Epidermal melanocyte (primary cell): ENCODE results near the gene NTN1.

Source experiments
- DNase-seq: peaks from one replicate; pipeline ENCODE4 v3.0.0; 2011; ENCODE audit warnings: low spot score; ENCODE audit not compliant: insufficient read length

The NTN1 gene

DNA sequence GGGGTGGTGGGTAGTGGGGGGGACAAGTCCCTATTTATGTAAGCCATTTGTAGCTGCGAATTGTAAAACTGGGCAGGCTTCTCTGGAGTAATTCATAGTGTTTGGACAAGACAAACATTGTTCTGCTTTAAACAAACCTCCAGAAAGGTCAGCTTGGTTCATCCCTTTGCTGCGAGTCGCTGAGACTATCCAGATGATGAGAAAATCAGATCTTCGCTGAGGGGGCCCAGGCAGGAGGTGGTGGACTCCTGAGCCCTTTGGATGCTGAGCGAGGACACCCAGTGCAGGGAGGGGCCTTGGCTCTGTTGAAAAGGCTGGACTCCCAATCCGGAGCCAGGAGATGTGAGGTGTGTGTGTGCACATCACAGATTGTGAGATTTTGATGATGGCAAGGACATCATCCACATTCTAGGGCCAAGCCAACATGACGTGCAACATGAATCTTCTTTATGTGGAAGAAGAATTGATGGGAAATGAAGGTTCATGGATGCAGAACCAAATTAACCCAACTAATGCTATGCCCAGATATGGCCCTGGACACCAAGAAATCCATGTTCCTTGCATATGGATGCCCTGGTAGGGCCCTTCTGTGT is 15.0 kb upstream of the NTN1 start:
- DNase-seq = no peak

DNA sequence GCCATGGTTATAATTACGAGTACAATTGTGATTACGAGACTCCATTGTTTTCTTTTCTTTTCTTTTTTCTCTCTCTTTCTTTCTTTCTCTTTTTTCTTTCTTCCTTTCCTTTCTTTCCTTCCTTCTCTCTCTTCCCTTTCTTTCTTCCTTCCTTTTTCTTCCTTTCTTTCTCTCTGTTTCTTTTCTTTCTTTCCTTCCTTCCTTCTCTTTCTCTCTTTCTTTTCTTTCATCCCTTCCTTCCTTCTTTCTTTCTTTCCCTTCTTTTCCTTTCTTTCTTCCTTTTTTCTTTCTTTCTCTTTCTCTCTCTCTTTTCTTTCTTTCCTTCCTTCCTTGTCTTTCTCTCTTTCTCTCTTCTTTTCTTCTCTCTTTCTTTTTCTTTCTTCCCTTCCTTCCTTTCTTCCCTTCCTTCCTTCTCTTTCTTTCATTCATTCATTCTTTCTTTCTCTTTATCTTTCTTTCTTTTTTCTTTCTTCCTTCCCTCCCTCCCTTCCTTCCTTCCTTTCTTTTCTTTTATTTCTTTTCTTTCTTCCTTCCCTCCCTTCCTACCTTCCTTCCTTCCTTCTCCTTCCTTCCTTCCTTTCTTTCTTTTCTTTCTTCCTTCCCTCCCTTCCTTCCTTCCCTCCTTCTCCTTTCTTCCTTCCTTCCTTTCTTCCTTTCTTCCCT is 14.1 kb upstream of the NTN1 start:
- no peak for DNase-seq

DNA sequence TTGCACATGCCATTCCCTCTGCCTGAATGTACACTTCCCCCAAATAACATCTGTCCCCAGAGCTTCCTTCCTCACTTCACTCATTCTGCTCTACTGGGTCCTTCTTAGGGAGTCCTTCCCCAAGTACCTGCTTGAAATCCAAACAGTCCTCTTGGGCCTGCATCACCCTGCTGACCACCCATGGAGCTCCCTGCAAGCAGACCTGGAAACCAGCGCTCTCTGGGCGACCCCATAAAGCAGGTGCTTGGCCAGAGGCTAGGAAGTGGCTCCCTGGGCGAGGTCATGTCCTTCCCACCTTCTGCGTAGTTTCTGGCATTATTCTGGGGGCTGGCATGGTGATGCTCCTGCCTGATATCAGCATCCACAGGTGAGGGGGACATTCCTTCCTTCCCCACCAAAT is 12.2 kb upstream of the NTN1 start:
- DNase-seq = no peak

DNA sequence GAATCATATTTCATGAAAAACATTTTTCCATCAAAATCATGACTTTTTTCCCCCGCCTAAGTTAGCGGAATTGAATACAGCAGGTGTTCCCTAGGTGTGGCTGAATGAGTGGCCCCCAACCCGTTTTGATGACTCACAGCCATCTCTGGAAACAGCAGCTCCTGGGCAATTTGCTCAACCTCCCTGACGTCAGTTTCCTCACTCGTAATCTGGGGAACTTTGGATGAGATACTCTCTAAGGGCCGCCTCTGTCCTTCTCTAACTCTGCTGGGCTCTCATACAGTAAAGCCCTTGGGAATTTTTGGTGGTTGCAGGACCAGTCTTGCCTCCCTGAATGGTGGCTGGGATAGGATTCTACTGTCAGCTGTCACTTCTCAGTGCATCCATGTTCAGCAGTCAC is 11.6 kb upstream of the NTN1 start:
- DNase-seq = no peak

DNA sequence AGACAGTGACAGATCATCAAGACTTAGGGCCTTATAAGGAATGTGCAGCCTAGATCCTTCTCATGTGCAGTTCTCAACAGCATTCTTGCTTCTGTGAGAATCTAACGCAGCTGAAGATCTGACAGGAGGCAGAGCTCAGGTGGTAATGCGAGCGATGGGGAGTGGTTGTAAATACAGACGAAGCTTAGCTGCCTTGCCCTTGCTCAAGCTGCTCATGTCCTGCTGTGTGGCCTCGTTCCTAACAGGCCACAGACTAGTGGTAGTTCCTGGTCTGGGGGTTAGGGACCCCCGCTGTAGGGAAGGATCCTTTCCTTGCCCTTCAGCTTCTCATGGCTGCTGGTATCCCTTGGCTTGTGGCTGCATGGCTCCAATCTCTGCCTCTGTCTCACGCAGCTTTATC is 10.3 kb upstream of the NTN1 start:
- DNase-seq = no peak

DNA sequence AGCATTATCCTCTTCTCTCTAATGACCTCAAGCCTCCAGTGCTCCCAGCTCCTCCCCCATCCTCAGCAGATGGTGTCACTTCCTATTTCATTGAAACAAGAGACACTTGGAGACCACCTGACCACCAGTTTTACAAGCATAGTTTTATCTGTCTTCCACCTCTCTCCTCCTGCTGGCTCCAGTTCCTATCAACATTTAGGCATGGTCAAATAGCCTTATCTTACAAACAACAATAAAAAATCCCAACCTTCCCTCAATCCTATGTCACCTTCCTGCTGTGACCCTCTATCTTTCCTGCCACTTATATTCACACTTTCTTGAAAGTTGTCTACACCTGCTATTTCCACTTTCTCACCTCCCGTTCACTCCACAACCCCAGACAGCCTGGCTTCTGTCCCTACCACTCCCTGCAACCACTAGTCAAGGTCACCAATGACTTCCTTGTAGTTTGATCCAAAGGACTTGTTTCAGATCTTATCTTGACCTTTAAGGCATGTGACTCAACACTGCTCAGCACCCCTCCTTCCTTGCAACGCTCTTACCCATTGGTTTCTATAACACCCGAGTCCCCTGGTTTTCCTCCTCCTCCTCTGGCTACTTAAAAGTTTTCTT is 4.3 kb upstream of the NTN1 start:
- DNase-seq = no peak

DNA sequence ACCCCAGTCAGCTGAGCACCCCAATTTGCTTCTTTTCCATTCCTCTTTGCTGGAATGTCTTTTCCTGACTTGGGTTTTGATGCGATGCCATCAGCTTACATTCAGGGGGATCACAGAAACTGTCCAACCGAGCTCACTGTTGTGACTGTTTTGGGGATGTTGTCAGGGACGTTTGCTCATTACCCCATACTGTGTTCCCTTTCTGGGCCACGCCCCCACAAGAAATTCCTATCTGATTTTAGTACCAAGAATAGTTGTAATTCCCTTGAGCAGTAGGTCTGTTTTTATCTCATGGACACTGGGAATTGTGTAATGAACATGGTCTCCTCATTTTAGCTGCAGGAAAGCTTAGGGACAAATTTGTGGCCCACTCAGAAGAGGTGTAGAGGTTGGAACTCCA is 2.6 kb upstream of the NTN1 start:
- no peak for DNase-seq

DNA sequence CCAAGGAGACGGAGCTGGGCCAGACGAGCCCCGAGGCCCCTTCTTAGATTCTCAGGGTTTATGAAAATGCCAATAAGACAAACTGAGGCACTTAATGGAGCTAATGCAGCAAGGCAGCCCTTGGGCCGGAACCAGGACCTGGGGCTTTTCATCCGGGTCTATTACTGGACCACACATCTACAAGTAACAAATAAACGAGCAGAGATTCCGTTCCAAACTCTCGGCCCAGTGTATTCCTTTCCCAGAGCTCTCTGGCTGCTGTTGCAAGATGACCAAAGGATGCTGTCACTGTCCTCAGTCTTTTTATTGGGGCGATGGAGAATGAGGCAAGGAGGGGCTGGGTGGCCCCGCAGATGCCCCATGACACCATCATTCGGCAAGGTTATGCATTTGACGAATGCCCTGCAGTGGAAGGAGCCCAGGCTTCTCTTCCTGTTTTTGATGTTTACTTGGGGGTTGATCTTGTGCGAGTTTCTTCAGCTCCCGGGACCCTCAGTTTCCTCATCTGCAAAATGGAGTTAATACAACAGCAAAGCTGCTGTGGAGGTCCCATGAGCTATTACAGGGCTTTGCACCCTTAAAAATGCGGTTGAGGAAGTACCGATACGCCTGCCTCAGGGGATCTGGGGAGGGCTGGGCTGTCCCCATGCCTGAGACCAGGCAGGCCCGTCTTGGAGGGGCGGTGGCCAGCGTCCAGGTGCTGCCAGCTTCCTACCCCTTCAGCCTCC is 1.1 kb upstream of the NTN1 start:
- no peak for DNase-seq

DNA sequence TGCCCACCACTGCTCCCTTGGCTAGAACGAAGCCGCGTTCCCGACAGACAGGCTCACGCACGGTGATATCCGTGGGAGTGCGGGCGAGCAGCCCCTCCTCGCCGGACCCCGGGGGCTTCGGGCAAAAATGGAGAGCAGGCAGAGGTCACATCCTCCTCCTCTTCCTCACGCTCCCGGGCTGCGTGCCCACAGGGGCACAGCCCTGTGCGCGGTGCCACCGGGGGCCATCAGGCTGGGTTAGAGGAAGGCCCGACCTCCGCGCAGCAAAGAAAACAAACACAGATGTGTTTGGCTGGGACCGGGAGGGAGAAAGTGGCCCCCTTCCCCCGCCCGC is 519 bp upstream of the NTN1 start:
- no peak for DNase-seq

DNA sequence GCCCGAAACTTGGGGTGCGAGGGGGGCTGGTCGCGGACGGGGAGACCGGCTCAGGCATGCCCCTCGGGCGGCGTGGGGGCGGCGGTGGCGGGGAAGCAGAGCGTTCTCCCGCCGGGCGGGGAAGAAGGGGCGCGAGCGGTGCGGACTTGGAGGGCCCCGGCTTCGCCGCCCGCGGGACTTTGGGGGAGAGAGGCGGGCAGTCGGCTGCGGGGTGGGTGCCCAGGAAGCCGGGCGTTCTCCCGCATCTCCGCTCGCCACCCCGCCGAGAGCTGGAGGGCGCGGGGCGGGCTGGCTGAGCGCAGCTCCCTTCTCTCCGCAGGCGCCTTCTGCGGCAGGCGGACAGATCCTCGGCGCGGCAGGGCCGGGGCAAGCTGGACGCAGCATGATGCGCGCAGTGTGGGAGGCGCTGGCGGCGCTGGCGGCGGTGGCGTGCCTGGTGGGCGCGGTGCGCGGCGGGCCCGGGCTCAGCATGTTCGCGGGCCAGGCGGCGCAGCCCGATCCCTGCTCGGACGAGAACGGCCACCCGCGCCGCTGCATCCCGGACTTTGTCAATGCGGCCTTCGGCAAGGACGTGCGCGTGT is 772 bp downstream of the NTN1 start:
- no peak for DNase-seq

DNA sequence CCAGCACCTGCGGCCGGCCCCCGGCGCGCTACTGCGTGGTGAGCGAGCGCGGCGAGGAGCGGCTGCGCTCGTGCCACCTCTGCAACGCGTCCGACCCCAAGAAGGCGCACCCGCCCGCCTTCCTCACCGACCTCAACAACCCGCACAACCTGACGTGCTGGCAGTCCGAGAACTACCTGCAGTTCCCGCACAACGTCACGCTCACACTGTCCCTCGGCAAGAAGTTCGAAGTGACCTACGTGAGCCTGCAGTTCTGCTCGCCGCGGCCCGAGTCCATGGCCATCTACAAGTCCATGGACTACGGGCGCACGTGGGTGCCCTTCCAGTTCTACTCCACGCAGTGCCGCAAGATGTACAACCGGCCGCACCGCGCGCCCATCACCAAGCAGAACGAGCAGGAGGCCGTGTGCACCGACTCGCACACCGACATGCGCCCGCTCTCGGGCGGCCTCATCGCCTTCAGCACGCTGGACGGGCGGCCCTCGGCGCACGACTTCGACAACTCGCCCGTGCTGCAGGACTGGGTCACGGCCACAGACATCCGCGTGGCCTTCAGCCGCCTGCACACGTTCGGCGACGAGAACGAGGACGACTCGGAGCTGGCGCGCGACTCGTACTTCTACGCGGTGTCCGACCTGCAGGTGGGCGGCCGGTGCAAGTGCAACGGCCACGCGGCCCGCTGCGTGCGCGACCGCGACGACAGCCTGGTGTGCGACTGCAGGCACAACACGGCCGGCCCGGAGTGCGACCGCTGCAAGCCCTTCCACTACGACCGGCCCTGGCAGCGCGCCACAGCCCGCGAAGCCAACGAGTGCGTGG is 1.5 kb downstream of the NTN1 start:
- DNase-seq = no peak

DNA sequence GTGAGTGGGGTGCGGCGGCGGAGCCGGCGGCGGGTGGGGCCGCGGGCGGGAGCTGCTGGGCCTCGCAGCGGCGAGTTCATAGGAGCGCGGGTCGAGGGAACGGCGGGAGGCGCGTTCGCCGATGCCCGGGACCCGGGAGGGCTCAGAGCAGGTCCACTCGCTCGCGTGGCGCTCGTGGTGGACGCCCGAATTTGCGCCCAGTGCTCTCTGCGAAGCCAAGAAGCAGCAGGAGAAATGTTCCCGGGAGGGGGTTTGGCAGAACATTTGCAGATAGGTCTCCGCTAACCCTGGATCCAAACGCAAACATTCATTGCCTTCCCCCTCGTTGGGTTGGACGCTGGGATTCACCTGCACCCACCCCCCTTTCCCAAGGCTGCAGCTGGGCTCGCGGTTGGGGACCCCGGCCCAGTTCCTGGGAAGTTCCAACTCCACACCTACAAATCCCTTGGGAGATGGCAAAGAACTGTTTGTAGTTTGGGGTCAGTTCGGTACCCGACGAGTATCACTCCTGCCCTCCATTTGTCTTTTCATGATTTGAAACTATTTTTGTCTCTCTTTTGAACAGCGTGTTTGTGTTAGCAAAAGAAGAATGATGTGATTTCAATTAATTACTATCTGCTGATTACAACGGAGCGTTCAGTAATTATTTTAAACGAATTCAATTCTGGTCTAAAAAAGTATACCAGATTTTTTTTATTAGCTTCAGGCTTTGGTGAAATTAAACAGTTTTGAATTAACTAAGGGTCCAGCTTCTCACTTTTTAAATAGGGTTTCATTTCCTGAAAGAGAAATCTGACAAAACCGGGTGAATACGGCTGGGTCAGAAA is 2.3 kb downstream of the NTN1 start:
- DNase-seq = no peak

DNA sequence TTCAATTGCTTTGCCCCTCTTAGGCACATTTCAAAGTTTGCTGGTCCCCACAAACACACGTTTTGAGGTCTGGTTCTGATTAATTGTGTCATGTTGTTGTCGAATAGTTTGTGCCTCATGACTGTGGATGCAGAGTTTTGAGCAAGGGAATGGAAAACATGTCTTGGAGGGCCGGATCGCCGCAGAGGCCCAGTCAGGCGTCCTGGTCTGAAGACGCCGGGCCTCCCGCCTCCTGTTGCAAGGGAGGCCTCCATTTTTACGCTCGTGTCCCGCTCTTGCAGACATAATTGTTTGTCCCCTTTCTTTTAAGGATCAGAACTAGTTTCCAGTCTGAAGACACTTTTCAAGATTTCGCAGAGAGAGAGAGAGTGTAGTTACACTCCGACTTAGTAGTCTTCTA is 3.2 kb downstream of the NTN1 start:
- no peak for DNase-seq

DNA sequence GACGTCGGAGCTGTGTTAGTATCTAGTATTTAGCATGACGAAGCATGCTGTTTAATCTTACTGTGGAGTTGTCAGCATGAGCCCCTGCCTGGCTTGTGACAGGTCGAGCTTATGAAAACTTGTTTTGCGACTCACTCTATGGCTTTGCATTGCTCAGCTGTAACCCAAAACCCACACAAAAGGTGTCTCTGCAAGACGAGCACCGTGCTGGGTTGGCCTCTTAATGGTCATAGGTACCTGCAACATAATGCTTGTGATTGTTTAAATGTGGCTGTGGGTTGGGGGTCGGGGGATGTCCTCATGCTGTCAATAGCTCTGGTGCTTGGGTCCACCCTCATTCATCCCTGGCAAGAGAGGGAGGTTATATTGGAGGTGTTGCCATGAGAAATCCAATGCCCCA is 5.4 kb downstream of the NTN1 start:
- no peak for DNase-seq

DNA sequence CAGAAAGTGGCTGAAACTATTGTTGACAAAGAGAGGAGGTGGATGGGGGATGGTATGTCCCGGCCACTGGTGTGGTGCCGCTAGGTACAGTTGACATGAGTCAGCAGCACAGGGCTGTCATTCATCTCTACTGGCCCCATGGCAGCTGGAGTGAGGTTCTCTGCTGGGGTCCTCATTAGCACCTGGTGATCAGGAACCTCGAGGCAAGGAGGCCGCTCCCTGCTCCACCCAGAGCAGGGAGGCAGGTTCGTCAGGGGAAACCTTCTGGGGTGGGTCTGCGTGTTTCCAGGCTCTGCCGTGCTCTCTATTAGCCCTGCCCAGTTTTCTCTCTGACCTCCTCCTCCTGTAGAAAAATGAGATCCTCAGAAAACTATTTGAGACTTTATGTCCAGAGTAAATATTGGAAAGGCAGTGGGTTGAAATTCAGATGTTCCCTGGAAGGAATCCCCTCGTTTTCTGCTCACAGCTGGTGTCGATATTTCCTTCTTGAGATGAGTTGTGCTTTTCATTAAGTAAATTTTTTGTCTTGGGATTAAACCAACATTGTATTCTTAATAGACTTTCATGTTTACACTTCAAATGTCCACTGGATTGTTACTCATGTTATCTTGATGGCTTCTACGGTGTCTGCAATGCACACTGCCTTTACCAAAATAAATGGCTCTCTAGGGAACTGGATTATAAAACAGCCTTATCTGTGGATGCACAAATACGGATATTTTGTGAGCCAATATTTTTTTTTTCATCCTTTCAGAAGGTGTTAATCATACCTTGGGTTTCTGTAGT is 7.1 kb downstream of the NTN1 start:
- no peak for DNase-seq

DNA sequence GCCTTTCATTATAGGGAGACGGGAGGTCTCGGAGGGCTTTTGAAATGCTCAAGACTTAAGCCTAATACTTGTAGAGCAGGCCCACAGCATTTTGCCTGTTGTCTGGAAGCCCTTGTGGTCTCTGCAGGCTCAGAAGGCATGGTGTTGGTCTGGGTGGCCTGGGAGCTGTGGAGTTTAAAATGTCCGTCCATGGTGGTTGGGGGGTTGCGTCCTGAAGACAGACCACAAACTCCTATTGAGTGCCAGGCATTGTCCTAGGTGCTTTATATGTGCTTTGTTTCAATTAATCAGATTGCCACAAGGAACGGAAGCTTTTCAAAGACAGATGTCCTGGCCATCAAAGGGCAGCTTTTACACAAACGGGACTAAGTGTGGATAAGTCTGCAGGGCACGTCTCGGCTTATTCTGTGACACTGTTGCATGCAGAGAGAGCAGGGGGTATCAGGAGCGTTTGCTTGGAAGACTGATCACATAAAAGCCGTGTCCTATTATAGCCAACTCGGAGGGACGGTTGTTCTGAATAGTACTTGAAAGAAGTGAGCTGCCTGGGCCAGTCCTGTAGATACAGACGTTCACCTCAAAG is 7.8 kb downstream of the NTN1 start:
- no peak for DNase-seq

DNA sequence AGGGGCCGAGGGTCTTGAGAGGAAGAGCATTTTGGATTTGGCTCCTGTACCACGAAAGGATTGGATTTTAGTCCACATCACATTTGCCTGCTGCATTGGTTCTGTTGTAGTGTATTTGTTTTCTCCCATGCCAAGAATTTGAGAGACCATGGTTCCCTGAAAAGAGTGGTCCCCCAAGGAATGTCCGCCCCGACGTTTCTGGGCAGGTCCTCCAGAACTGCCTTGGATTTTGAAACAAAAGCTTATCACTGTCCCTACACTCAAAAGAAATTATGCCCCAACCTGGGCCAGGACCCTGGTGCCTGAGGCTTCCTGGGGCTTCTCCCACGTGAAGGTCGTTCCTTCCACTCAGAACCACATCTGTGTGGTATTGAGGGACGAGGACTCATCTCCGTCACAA is 10.8 kb downstream of the NTN1 start:
- no peak for DNase-seq

DNA sequence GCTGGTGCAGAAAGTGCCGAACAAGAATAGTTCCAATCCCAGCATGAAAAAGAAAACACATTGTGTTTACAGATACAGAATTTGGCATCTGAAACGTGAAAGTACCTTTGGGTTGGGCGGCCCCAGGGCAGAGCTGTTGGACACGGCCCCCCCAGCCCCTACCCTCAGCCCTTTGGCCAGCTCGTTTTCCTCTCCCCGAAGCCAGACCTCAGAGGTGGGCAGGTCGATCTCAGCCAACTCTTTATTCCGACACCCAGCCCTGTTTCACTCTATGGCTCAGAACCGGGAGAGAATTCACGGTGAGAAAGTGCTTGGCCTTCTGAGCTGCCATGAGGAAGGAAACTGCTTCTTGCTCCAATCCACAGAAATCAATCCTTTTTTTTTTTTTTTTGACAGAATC is 11.3 kb downstream of the NTN1 start:
- DNase-seq = no peak

DNA sequence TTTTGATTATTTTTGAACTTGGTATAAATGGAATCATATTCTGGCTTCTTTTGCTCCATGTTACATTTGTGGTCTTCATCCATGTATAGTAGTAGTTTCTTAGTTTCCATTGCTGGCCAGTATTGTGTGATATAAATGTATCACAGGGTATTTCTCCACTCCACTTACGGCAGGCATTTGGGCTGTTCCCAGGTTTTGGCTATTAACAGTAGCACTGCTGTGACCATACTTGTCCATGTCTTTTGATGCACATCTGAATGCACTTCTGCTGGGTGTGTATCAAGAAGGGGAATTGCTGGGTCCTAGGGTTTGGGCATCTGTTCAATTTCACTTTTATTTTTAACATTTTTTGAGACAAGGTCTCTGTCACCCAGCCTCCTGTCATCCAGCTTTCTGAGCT is 13.9 kb downstream of the NTN1 start:
- no peak for DNase-seq
